SK-N-MC (cell line): Measurements from ENCODE around the gene NYNRIN.

Experiments used
- EZH2 ChIP-seq: fragments of 200-600 bp; sonication (generic); IDR thresholded peaks from one replicate; pipeline ENCODE4 v1.6.1; 2017; ENCODE audit warnings: antibody characterized with exemption
- POLR2AphosphoS5 ChIP-seq: IDR thresholded peaks from 2 replicates; pipeline ENCODE4 v1.6.1; 2012; ENCODE audit warnings: mild to moderate bottlenecking, low read depth, low read length, borderline replicate concordance

GRCh38 chr14:24379907-24380730, 18.7 kb upstream of the NYNRIN start:
- TF ChIP-seq EZH2 (no peak), POLR2AphosphoS5 (no peak)
